PFSK-1 (cell line): ENCODE data around the gene MFF.

Experiments used
- FOXP2 ChIP-seq: optimal IDR thresholded peaks from 2 replicates; pipeline ENCODE3; 2011; ENCODE audit warnings: borderline replicate concordance, control low read depth, inconsistent platforms; ENCODE audit not compliant: insufficient read depth; ENCODE audit errors: extremely low read length, extremely low read depth
- POLR2AphosphoS5 ChIP-seq: IDR thresholded peaks from 2 replicates; pipeline ENCODE4 v1.6.1; 2012; ENCODE audit warnings: low read depth, mild to moderate bottlenecking, control low read depth, low read length, moderate library complexity
- SIN3A ChIP-seq: IDR thresholded peaks from 2 replicates; pipeline ENCODE4 v1.6.1; 2012; ENCODE audit warnings: mild to moderate bottlenecking, low read length, moderate library complexity, borderline replicate concordance; ENCODE audit not compliant: insufficient read depth
- TAF1 ChIP-seq: IDR thresholded peaks from 2 replicates; pipeline ENCODE4 v1.6.1; 2012; ENCODE audit warnings: low read length, control low read depth, borderline replicate concordance; ENCODE audit not compliant: insufficient read depth
- TF ChIP-seq, protein P1 (sequence below), 2 experiments: IDR thresholded peaks; 2 replicates each; pipeline versions ENCODE4 v1.6.1 to v1.8.0; 2011 to 2012; ENCODE audit warnings: low read depth in 2 of 2, low read length in 2 of 2, control low read depth in 1 of 2, inconsistent platforms in 1 of 2, mild to moderate bottlenecking in 1 of 2, moderate library complexity in 1 of 2; ENCODE audit not compliant: insufficient read depth in 1 of 2

The MFF gene

DNA sequence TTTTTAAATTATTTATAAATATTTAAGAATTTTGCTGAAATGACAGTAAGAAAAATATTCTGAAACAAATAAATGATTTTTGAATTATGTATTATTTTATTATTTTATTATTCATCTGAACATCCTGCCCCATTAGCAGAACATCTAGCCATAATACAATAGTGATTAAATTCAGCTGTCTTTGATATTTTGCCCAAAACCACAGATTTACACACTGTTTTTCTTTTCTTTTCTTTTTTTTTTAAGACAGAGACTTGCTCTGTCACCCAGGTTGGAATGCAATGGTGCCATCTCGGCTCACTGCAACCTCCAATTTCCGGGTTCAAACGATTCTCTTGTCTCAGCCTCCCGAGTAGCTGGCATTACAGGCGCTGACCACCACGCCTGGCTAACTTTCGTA lies 64.6 kb downstream of the MFF start:
- TF ChIP-seq, protein P1, sequence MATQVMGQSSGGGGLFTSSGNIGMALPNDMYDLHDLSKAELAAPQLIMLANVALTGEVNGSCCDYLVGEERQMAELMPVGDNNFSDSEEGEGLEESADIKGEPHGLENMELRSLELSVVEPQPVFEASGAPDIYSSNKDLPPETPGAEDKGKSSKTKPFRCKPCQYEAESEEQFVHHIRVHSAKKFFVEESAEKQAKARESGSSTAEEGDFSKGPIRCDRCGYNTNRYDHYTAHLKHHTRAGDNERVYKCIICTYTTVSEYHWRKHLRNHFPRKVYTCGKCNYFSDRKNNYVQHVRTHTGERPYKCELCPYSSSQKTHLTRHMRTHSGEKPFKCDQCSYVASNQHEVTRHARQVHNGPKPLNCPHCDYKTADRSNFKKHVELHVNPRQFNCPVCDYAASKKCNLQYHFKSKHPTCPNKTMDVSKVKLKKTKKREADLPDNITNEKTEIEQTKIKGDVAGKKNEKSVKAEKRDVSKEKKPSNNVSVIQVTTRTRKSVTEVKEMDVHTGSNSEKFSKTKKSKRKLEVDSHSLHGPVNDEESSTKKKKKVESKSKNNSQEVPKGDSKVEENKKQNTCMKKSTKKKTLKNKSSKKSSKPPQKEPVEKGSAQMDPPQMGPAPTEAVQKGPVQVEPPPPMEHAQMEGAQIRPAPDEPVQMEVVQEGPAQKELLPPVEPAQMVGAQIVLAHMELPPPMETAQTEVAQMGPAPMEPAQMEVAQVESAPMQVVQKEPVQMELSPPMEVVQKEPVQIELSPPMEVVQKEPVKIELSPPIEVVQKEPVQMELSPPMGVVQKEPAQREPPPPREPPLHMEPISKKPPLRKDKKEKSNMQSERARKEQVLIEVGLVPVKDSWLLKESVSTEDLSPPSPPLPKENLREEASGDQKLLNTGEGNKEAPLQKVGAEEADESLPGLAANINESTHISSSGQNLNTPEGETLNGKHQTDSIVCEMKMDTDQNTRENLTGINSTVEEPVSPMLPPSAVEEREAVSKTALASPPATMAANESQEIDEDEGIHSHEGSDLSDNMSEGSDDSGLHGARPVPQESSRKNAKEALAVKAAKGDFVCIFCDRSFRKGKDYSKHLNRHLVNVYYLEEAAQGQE (IDR thresholded peaks at IDR 0.05; ENCODE audit: insufficient read depth in 1 of 2, low read depth in 2 of 2, low read length in 2 of 2) = no peak
- no peak for TF ChIP-seq POLR2AphosphoS5
- TF ChIP-seq FOXP2 = no peak
- no peak for TF ChIP-seq SIN3A
- TF ChIP-seq TAF1 = no peak

GRCh38 chr2:227390468-227391256 lies 65.6 kb downstream of the MFF start:
- TF ChIP-seq FOXP2 (no peak), SIN3A (no peak), POLR2AphosphoS5 (no peak), TAF1 (no peak)
- TF ChIP-seq, protein P1 (IDR thresholded peaks at IDR 0.05; ENCODE audit: insufficient read depth in 1 of 2, low read depth in 2 of 2, low read length in 2 of 2) = no peak

GRCh38 chr2:227394401-227394800 lies 69.3 kb downstream of the MFF start:
- TF ChIP-seq, protein P1 (IDR thresholded peaks at IDR 0.05; ENCODE audit: insufficient read depth in 1 of 2, low read depth in 2 of 2, low read length in 2 of 2) = no peak
- TF ChIP-seq SIN3A (no peak), POLR2AphosphoS5 (no peak), TAF1 (no peak), FOXP2 (no peak)

- TF ChIP-seq, protein P1 (IDR thresholded peaks at IDR 0.05; ENCODE audit: insufficient read depth in 1 of 2, low read depth in 2 of 2, low read length in 2 of 2) = no peak
- TF ChIP-seq SIN3A (no peak), TAF1 (no peak), FOXP2 (no peak), POLR2AphosphoS5 (no peak)
These were observed 70.5 kb downstream of the MFF start for GRCh38 chr2:227395556-227395955.

- TF ChIP-seq SIN3A (no peak), POLR2AphosphoS5 (no peak)
- TF ChIP-seq, protein P1 (IDR thresholded peaks at IDR 0.05; ENCODE audit: insufficient read depth in 1 of 2, low read depth in 2 of 2, low read length in 2 of 2) = no peak
These were observed 72.5 kb downstream of the MFF start for GRCh38 chr2:227397562-227397961.
